GM12874 (cell line): Measurements from ENCODE around the gene KRT26.

ENCODE experiments used
- TF ChIP-seq, protein P1 (sequence below): IDR thresholded peaks from 2 replicates; pipeline ENCODE4 v1.5.1; 2011; ENCODE audit warnings: low read depth, mild to moderate bottlenecking, control low read depth, low read length, moderate library complexity; ENCODE audit not compliant: insufficient read depth

The KRT26 gene

DNA sequence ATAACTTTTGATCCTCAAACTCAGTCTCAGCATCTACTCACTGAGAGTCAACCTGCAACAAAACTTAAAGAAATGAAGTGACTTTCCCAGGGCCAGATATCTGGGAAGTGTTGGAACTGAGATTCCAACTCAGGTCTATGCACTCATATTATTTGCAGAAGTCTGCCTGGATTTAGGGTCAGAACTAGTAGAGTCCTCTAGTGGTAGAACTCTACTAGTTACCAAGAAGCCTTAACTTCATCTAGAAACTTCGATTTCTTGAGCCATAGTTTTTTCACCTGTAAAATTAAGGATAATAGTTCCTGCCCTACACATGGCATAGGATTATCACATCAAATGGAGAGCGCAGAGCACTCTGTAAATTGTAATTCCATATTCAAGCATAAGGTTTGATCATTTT lies 45.1 kb downstream of the KRT26 start:
- TF ChIP-seq, protein P1, sequence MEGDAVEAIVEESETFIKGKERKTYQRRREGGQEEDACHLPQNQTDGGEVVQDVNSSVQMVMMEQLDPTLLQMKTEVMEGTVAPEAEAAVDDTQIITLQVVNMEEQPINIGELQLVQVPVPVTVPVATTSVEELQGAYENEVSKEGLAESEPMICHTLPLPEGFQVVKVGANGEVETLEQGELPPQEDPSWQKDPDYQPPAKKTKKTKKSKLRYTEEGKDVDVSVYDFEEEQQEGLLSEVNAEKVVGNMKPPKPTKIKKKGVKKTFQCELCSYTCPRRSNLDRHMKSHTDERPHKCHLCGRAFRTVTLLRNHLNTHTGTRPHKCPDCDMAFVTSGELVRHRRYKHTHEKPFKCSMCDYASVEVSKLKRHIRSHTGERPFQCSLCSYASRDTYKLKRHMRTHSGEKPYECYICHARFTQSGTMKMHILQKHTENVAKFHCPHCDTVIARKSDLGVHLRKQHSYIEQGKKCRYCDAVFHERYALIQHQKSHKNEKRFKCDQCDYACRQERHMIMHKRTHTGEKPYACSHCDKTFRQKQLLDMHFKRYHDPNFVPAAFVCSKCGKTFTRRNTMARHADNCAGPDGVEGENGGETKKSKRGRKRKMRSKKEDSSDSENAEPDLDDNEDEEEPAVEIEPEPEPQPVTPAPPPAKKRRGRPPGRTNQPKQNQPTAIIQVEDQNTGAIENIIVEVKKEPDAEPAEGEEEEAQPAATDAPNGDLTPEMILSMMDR, result no peak; the same call in 1 of the 2 replicates

DNA sequence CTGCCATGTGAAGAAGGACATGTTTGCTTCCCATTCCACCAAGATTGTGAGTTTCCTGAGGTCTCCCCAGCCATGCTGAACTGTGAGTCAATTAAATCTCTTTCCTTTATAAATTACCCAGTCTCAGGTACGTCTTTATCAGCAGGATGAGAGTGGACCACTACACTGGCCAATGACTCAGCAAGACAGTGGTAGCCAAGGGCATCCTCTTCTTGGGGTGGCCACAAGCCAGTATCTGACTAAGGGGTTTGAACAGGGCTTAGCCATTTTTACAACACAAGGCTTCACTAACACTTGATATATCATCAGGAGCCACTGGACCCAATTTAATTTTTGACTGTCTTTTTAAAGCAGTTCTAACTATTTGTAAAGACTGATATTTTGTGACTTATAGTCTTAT lies 47.3 kb downstream of the KRT26 start:
- TF ChIP-seq, protein P1, result no peak

DNA sequence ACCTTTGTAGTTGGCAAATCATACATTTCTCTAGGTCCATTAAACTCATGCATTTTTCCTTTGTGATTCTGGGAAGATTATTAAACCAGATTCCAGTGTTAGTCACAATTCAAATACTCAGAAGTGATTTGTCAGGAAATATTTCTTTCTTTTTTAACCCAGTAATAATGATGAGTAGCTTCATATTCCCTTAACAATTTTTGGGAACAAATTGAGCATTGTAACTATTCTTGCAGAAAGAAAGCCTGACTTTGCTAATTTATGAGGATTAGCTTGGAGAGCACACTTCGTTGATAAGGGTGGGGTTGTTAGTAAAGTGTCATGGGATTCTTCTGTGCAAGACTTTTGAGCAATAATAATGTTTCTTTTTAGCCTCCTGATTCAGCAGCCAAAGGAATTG lies 49.8 kb downstream of the KRT26 start:
- TF ChIP-seq, protein P1, result no peak

DNA sequence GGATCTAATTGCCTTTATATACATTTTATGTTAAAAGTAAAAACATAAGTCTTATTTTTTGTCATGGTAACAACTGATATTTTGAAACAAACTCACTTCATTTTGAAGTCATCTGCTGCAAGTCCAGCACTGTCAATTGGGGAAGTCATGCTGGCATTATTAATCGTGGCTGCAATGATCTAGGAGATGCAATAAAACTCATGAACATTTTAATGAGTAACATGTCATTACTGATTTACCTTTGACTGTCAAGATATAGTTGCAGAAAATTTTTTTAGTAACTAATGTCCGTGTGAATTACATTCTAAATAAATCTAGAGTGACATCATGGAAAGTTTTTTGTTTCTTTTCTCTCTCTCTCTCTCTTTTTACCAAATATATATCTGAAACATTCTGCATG lies 51.1 kb downstream of the KRT26 start:
- TF ChIP-seq, protein P1, result no peak

DNA sequence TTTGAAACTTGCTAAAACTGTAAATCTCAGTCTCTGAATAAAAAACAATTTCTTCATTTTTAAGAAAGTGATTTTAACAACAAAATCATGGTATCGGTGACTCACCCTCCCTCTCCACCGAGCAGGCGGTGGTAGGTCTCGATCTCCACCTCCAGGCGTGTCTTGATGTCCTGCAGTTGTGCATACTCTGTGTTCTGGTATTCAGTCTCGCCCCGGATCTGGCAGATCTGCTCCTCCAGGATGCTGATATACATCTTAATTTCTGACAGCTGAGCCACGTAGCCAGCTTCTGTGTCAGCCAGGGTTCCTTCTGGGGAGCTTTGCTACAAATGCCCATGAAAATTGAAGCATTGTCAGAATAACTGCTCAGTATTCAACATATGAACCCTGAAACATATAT lies 53.1 kb downstream of the KRT26 start:
- TF ChIP-seq, protein P1, result no peak

DNA sequence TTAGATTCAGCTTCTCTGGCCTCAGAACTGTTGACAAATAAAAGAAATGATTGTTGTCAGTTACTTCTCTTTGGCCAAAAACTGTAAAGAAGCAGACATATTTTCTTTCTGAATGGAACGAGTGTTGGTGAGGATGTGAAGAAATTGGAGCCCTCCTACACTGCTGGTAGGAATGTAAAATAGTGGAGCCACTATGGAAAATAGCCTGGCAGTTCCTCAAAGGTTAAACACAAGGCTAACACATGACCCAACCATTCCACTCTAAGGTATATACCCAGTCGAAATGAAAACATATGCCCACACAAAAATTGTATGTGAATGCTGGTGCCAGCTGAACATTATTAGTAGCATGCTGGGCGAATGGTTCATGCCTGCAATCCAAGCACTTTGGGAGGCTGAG lies 54.2 kb downstream of the KRT26 start:
- TF ChIP-seq, protein P1, result no peak
